ENCODE results near the gene TMEM14A.

The TMEM14A gene

DNA sequence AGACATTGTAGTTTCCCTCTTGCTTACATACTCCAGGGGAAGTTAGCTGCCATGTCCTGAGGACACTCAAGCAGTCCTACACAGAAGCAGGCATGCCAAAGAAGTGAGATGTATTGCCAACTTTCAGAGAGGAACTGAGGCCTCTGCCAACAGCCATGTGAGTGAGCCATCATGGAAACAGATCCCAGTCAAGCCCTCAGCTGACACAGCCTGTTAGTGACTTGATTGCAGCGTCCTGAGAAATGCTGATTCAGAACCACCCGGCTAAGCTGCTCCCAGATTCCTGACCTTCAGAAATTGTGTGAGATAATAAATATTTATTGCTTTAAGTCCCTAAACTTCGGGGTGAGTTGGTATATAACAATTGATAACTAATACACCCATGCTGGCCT is 54.2 kb downstream of the TMEM14A start:
- no peaks in the 10 kb centered on the region for H3K9me3 ChIP-seq (ENCODE audit: insufficient read depth, low read length)
- H3K4me2 ChIP-seq (ENCODE audit: low read length), result peak overlapping the region; percentile 83
- peak overlapping the region; percentile 97 for H2AFZ ChIP-seq (ENCODE audit: low read depth, low read length)
- no peaks in the 10 kb centered on the region for H3K27me3 ChIP-seq (ENCODE audit: low read depth, low read length)
- TF ChIP-seq, protein P1, sequence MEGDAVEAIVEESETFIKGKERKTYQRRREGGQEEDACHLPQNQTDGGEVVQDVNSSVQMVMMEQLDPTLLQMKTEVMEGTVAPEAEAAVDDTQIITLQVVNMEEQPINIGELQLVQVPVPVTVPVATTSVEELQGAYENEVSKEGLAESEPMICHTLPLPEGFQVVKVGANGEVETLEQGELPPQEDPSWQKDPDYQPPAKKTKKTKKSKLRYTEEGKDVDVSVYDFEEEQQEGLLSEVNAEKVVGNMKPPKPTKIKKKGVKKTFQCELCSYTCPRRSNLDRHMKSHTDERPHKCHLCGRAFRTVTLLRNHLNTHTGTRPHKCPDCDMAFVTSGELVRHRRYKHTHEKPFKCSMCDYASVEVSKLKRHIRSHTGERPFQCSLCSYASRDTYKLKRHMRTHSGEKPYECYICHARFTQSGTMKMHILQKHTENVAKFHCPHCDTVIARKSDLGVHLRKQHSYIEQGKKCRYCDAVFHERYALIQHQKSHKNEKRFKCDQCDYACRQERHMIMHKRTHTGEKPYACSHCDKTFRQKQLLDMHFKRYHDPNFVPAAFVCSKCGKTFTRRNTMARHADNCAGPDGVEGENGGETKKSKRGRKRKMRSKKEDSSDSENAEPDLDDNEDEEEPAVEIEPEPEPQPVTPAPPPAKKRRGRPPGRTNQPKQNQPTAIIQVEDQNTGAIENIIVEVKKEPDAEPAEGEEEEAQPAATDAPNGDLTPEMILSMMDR (IDR thresholded peaks at IDR 0.05; ENCODE audit: low read depth, low read length), result no peak
- no peak for TF ChIP-seq EZH2phosphoT487 (IDR thresholded peaks at IDR 0.05; ENCODE audit: low read depth)
- no peaks in the 10 kb centered on the region for H4K20me1 ChIP-seq (ENCODE audit: insufficient read depth, low read length)
- peak overlapping the region; percentile 52; the same call in 1 of the 2 replicates for H3K27ac ChIP-seq (ENCODE audit: low read length)
- H3K9ac ChIP-seq (ENCODE audit: low read length), result peak overlapping the region; percentile 54; the same call in 1 of the 2 replicates
- no peaks in the 10 kb centered on the region for H3K79me2 ChIP-seq (ENCODE audit: low read length)
- H3K4me3 ChIP-seq (ENCODE audit: low read length), result peak overlapping the region; percentile 66; the same call in 1 of the 2 replicates
- H3K36me3 ChIP-seq (replicated peaks; ENCODE audit: low read depth, low read length), result no peaks in the 10 kb centered on the region
- peaks cover 13% of the 10 kb centered on the region for H3K4me1 ChIP-seq (ENCODE audit: low read length)

DNA sequence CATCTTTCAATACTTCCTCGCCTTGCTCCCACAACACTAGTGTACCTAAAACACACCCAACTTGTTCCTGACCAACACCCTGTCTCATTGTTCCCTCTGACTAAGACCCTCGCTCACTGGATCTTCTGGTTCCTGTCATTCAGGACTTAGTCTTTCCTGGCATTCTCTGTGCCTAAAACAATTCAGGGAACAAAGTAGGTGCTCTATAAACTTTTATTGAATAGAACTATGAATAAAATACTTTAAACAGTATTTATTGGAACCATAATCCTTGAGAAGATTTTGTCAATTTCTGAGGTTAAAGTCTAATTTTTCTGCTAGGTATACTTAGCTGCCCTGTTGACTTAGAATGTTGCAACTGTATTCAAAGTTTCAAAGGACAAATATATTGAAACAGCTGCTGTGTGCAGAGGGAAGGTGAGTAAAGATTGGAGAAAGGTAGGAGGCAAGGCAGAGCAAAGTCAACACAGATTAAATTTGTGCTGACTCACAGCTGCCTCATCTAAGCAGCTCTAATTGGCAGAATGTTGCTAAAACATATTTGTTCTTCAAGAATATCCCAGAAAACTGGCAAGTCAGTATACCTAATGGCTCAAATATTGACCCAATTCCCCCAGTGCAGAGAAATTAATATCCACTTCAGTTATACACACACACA is 54.8 kb downstream of the TMEM14A start:
- Histone ChIP-seq H4K20me1 (ENCODE audit: insufficient read depth, low read length) (no peaks in the 10 kb centered on the region), H3K4me1 (ENCODE audit: low read length) (peaks cover 13% of the 10 kb centered on the region), H3K27ac (ENCODE audit: low read length) (no peak overlapping the region), H2AFZ (ENCODE audit: low read depth, low read length) (no peak overlapping the region), H3K27me3 (ENCODE audit: low read depth, low read length) (no peaks in the 10 kb centered on the region), H3K9me3 (ENCODE audit: insufficient read depth, low read length) (no peaks in the 10 kb centered on the region), H3K4me3 (ENCODE audit: low read length) (no peak overlapping the region), H3K36me3 (replicated peaks; ENCODE audit: low read depth, low read length) (no peaks in the 10 kb centered on the region), H3K79me2 (ENCODE audit: low read length) (no peaks in the 10 kb centered on the region), H3K9ac (ENCODE audit: low read length) (no peak overlapping the region), H3K4me2 (ENCODE audit: low read length) (no peak overlapping the region)
- no peak for TF ChIP-seq EZH2phosphoT487 (IDR thresholded peaks at IDR 0.05; ENCODE audit: low read depth)
- TF ChIP-seq, protein P1 (IDR thresholded peaks at IDR 0.05; ENCODE audit: low read depth, low read length), result no peak

DNA sequence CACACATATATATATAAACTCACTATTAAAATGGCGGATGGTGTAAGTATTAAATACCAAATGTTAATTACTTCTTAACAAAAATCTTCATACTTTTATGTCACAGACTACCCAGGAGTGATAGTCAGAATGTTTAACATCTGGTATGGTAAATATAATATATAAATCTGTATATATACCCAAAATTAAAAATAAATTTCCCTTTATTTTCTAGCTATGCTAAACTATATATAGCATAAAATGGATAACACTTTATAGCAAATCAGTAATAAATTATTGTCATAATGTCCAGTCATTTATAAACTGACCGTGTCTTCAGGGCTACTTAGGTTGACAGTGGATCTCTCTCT is 55.3 kb downstream of the TMEM14A start:
- no peaks in the 10 kb centered on the region for H3K79me2 ChIP-seq (ENCODE audit: low read length)
- no peaks in the 10 kb centered on the region for H4K20me1 ChIP-seq (ENCODE audit: insufficient read depth, low read length)
- H3K4me3 ChIP-seq (ENCODE audit: low read length), result no peak overlapping the region
- TF ChIP-seq, protein P1 (IDR thresholded peaks at IDR 0.05; ENCODE audit: low read depth, low read length), result no peak
- no peak for TF ChIP-seq EZH2phosphoT487 (IDR thresholded peaks at IDR 0.05; ENCODE audit: low read depth)
- H3K4me1 ChIP-seq (ENCODE audit: low read length), result peaks cover 13% of the 10 kb centered on the region
- H3K27ac ChIP-seq (ENCODE audit: low read length), result no peak overlapping the region
- H3K4me2 ChIP-seq (ENCODE audit: low read length), result no peak overlapping the region
- H3K9me3 ChIP-seq (ENCODE audit: insufficient read depth, low read length), result no peaks in the 10 kb centered on the region
- no peaks in the 10 kb centered on the region for H3K36me3 ChIP-seq (replicated peaks; ENCODE audit: low read depth, low read length)
- H3K9ac ChIP-seq (ENCODE audit: low read length), result no peak overlapping the region
- H2AFZ ChIP-seq (ENCODE audit: low read depth, low read length), result no peak overlapping the region
- H3K27me3 ChIP-seq (ENCODE audit: low read depth, low read length), result no peaks in the 10 kb centered on the region

DNA sequence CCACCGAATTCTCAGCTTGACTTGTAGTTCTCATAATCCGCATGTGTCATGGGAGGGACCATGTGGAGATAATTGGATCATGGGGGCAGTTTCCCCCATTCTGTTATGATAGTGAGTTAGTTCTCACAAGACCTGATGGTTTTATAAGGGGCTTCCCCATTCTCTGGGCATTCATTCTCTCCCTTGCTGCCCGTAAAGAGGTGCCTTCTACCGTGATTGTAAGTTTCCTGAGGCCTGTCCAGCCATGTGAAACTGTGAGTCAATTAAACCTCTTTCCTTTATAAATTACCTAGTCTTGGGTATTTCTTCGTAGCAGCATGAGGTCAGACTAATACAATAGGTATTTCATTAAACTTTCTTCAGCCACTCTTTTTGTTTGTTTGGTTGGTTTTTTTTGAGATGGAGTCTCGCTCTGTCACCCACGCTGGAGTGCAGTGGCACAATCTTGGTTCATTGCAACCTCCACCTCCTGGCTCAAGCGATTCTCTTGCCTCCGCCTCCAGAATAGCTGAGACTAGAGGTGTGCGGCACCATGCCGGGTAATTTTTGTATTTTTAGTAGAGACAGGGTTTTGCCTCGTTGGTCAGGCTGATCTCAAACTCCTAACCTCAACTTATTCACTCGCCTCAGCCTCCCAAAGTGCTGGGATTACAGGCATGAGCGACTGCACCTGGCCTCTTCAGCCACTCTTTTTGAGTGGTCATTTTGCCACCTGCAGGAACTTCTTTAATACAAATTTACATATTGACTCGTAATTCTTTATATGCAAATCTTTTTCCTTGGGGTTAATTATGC is 56.0 kb downstream of the TMEM14A start:
- Histone ChIP-seq H3K4me2 (ENCODE audit: low read length) (no peak overlapping the region), H3K27ac (ENCODE audit: low read length) (no peak overlapping the region), H3K9me3 (ENCODE audit: insufficient read depth, low read length) (no peaks in the 10 kb centered on the region), H3K79me2 (ENCODE audit: low read length) (no peaks in the 10 kb centered on the region), H3K4me1 (ENCODE audit: low read length) (peaks cover 13% of the 10 kb centered on the region), H3K9ac (ENCODE audit: low read length) (no peak overlapping the region), H3K27me3 (ENCODE audit: low read depth, low read length) (no peaks in the 10 kb centered on the region), H3K36me3 (replicated peaks; ENCODE audit: low read depth, low read length) (no peaks in the 10 kb centered on the region), H4K20me1 (ENCODE audit: insufficient read depth, low read length) (no peaks in the 10 kb centered on the region), H3K4me3 (ENCODE audit: low read length) (no peak overlapping the region), H2AFZ (ENCODE audit: low read depth, low read length) (no peak overlapping the region)
- TF ChIP-seq, protein P1 (IDR thresholded peaks at IDR 0.05; ENCODE audit: low read depth, low read length), result no peak
- TF ChIP-seq EZH2phosphoT487 (IDR thresholded peaks at IDR 0.05; ENCODE audit: low read depth), result no peak

All from OCI-LY3 (cell line).